Esophagus muscularis mucosa (tissue), 4 donors: Measurements from ENCODE around the gene SLC41A1. TPM values are rescaled to one million over a fixed set of nuclear protein-coding genes. Genes with fewer than 3 reads are reported as not detected.

Source experiments
- DNase-seq: peaks from one replicate; pipeline ENCODE4 v3.0.0-alpha.2; 2017; ENCODE audit errors: extremely low spot score
- H3K27ac ChIP-seq, 4 donors: fragments of 200-600 bp; sonication (generic); replicated peaks in 1 of 4; 1 replicate in 3 of 4; 2 replicates in 1 of 4; pipeline ENCODE4 v1.5.1; 2016 to 2019; ENCODE audit warnings: mild to moderate bottlenecking in 1 of 4
- H3K27me3 ChIP-seq, 4 donors: fragments of 200-600 bp; sonication (generic); one replicate each; pipeline versions ENCODE4 v1.5.1 to v1.6.0; 2016 to 2019
- H3K36me3 ChIP-seq, 4 donors: fragments of 200-600 bp; sonication (generic); one replicate each; pipeline ENCODE4 v1.5.1; 2016 to 2019
- H3K4me1 ChIP-seq, 4 donors: fragments of 200-600 bp; sonication (generic); one replicate each; pipeline ENCODE4 v1.5.1; 2016 to 2019
- H3K4me3 ChIP-seq, 4 donors: fragments of 200-600 bp; sonication (generic); 1 replicate in 2 of 4; 2 replicates in 2 of 4; pipeline ENCODE4 v1.5.1; 2016 to 2019; ENCODE audit warnings: mild to moderate bottlenecking in 4 of 4, moderate library complexity in 1 of 4
- H3K9me3 ChIP-seq, 4 donors: fragments of 200-600 bp; sonication (generic); 1 replicate in 3 of 4; 2 replicates in 1 of 4; pipeline ENCODE4 v1.5.1; 2016 to 2019
- EP300 ChIP-seq: sonication (generic); formaldehyde crosslinking; IDR thresholded peaks from one replicate; pipeline ENCODE4 v1.6.1; 2017; ENCODE audit warnings: antibody characterized with exemption
- POLR2A ChIP-seq: fragments of 450-650 bp; IDR thresholded peaks from one replicate; pipeline ENCODE4 v1.6.1; 2017; ENCODE audit warnings: antibody characterized with exemption, moderate library complexity, mild to moderate bottlenecking, low read depth
- POLR2AphosphoS5 ChIP-seq, 2 donors: sonication (generic); formaldehyde crosslinking; IDR thresholded peaks; one replicate each; pipeline ENCODE4 v1.6.1; 2017; ENCODE audit warnings: antibody characterized with exemption in 2 of 2
- WGBS: methylation state at CpG from one replicate; pipeline ENCODE4 v1.1.5; 2018; 5-methylcytosine and 5-hydroxymethylcytosine counted together
- intact Hi-C: fragments of 100-400 bp; cut with DNase I; formaldehyde crosslinking; loops from one replicate; pipeline ENCODE4 v1.15.1; 2023
- total RNA-seq, 4 donors: library from RNA; depleted of rRNA; stranded (reverse); fragments of >200 nt; gene quantifications; one replicate each; pipeline versions ENCODE4 v1.1.0 to v1.2.1, GENCODE V29; 2016
- TF ChIP-seq, protein P1 (sequence below), 3 experiments: fragments of 200-600 bp in 2 of 3; fragments of 450-650 bp in 1 of 3; sonication (generic) in 2 of 3; IDR thresholded peaks; one replicate each; pipeline ENCODE4 v1.5.1; 2017 to 2019; ENCODE audit warnings: antibody characterized with exemption in 3 of 3, mild to moderate bottlenecking in 2 of 3, moderate library complexity in 1 of 3

SLC41A1 gene
- total RNA-seq, 4 donors from 2014 or later: 22.4 to 37.1 (median 30.6) TPM

DNA sequence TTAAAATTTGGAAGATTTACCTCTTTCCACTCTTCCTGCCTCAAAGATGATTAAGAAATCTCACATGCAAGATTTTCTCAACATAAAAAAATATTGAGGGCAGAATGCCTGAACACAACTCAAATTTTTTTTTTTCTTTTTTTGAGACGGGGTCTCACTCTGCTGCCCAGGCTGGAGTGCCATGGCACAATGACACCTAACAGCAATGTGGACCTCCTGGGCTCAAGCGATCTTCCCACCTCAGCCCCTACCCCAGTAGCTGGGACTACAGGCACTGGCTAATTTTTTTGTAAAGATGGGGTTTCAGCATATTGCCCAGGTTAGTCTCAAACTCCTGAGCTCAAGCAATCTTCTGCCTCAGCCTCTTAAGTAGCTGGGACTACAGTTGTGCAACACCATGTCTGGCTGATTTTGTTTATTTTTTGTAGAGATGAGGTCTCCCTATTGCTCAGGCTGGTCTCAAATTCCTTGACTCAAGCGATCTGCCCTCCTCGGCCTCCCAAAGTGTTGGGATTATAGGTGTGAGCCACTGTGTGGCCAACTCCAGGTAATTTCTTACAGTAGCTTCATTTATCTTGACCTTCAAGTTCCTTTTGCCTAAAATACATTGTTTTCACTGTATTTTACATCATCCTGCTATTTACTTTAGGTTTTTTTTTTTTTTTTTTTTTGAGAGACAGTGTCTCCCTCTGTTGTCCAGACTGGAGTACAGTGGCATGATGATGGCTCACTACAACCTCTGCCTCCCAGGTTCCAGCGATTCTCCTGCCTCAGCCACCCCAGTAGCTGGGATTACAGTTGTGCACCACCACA lies 73.4 kb downstream of the SLC41A1 start:
- intact Hi-C loops: no loop called here
- H3K4me1 ChIP-seq: peaks cover 14 to 86% (median 62%) of the 10 kb centered on the region in 4 donors
- no peak for DNase-seq

More for the DNA sequence above, 73.4 kb downstream of the SLC41A1 start:
- no peaks in the 10 kb centered on the region for H3K27me3 ChIP-seq
- WGBS: 69% methylated on average over 5 of the region's 5 CpGs
- H3K4me3 ChIP-seq: no peak overlapping the region
- no peaks in the 10 kb centered on the region for H3K9me3 ChIP-seq
- H3K36me3 ChIP-seq: peaks cover 0 to 16% (median 7%) of the 10 kb centered on the region in 4 donors
- H3K27ac ChIP-seq: peak overlapping the region in 1 of 4 donors; percentile 14
- TF ChIP-seq POLR2AphosphoS5 (IDR thresholded peaks at IDR 0.05) (no peak), EP300 (no peak), POLR2A (no peak)
- TF ChIP-seq, protein P1, sequence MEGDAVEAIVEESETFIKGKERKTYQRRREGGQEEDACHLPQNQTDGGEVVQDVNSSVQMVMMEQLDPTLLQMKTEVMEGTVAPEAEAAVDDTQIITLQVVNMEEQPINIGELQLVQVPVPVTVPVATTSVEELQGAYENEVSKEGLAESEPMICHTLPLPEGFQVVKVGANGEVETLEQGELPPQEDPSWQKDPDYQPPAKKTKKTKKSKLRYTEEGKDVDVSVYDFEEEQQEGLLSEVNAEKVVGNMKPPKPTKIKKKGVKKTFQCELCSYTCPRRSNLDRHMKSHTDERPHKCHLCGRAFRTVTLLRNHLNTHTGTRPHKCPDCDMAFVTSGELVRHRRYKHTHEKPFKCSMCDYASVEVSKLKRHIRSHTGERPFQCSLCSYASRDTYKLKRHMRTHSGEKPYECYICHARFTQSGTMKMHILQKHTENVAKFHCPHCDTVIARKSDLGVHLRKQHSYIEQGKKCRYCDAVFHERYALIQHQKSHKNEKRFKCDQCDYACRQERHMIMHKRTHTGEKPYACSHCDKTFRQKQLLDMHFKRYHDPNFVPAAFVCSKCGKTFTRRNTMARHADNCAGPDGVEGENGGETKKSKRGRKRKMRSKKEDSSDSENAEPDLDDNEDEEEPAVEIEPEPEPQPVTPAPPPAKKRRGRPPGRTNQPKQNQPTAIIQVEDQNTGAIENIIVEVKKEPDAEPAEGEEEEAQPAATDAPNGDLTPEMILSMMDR (IDR thresholded peaks at IDR 0.05): no peak

Other genes starting within 250 kb of the SLC41A1 start
- 10 to 100 TPM; 18.7 to 23.2 (median 20.5) TPM for gene ELK4, start 181.2 kb downstream of the SLC41A1 start, total RNA-seq
- gene SLC45A3, start 132.7 kb downstream of the SLC41A1 start, total RNA-seq: 1 to 10 TPM in 2 of 4 donors, under 1 TPM in 2; 0.86 to 1.7 (median 1.1) TPM
- 100 to 1,000 TPM; 111 to 120 (median 116) TPM for gene NUCKS1, start 63.0 kb downstream of the SLC41A1 start, total RNA-seq
- 10 to 100 TPM; 28.5 to 59.2 (median 41.8) TPM for gene RAB29, start 37.7 kb downstream of the SLC41A1 start, total RNA-seq
- gene PM20D1, start 36.9 kb upstream of the SLC41A1 start, total RNA-seq: 1 to 10 TPM in 1 of 4 donors, under 1 TPM in 1, not detected in 2; 0.29 to 2.5 TPM
- under 1 TPM in 1 of 4 donors, not detected in 3; under 0.01 TPM for gene SLC26A9, start 130.3 kb upstream of the SLC41A1 start, total RNA-seq
- 1 to 10 TPM in 3 of 4 donors, under 1 TPM in 1; 0.32 to 2.5 (median 1.8) TPM for gene RAB7B, start 190.2 kb upstream of the SLC41A1 start, total RNA-seq
- under 1 TPM in 1 of 4 donors, not detected in 3; 0.13 TPM for gene CTSE, start 210.7 kb upstream of the SLC41A1 start, total RNA-seq
- 10 to 100 TPM in 1 of 4 donors, 1 to 10 TPM in 2, under 1 TPM in 1; 0.45 to 11.2 (median 7.7) TPM for gene RHEX, start 240.0 kb upstream of the SLC41A1 start, total RNA-seq